ENCODE results near the gene NAA80.
"Not testable (repeated sequence)": the region's sequence is repeated elsewhere in the genome, so short reads cannot be mapped to it uniquely, and the experiment has no call there.

The NAA80 gene

DNA sequence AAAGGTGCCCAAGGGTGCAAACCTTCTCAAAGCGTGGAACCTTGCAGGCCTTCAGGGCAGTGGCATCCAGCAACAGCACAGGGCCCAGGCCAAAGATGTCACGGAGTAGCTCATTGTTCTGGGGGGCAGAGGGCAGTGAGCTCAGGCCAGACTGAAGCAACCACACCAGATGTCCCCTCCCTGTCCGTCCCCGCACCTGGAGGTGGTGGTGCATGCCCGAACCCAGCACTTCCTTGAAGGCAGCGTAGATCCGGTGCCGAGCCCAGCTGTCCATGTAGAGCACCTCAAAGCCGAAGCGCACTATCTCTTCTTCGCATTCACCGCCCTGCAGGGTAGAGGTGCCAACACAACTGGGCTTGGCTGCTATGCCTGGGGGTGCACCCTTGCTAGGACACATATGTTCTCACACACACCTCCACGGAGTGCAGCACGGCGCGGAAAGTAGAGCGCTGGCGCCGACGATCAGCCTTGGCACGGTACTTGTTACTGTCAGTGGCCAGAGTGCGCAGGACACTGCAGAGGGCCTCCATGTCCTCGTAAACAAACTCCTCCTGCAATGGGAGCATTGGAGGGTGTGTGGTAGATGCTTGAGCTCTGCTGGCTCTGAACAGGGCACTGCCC lies 10.7 kb downstream of the NAA80 start:
- FAIRE-seq, result no peak

DNA sequence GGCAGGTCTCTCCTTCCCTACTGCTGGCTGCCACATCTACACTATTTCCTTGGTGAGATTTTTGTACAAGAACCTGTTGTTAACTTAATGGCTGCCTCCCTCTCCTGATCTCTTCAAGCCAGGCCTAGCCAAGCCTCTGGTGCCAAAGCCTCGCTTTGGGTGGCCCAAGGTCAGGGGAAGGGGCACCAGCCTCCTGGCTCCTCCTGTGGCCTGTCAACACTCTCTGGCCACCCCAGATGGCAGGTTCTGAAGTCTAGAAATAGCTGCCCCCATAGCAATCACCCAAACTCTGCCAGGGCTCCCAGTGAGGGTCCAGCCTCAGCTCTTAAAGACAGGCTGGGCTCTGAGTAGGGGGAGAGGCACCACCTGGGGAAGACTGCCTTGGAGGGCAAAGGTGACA lies 11.9 kb downstream of the NAA80 start:
- no peak for FAIRE-seq

- FAIRE-seq, result no peak
Observed at GRCh38 chr3:50286322-50287227, 12.6 kb downstream of the NAA80 start.

- FAIRE-seq, result not testable (repeated sequence)
Observed at GRCh38 chr3:50284121-50284520, 15.1 kb downstream of the NAA80 start.

DNA sequence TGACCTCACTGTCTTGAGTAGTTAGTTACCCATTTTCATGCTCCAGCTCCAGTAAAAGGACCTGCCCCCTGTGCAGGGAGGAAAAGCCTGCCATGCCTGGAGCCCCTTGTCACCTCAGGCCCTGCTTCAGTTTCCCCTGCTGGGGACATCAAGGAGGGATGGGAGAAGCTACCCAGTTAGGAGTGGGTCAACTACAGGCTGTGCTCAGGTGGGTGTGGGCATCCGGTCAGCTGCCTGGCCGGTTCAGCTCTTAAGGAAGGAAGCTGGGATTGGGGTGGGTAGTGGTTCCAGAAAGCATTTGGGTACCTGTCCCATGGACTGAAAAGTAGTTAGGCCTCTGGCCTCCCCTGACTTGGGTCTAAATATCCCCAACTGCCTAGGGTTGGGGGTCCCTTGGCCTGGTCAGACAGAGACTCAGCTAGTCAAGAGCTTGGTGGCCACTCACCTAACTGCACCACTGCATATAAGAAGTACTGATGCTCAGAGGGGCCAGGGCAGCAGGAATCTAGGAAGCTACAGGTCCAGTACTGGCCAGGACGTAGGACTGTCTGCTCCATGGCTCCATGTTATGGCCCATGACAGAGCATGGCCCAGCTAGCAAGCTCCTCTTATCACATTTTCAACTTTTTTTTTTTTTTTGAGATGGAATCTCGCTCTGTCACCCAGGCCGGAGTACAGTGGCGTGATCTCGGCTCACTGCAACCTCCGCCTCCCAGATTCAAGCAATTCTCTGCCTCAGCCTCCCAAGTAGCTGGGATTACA lies 19.8 kb downstream of the NAA80 start:
- FAIRE-seq, result no peak

DNA sequence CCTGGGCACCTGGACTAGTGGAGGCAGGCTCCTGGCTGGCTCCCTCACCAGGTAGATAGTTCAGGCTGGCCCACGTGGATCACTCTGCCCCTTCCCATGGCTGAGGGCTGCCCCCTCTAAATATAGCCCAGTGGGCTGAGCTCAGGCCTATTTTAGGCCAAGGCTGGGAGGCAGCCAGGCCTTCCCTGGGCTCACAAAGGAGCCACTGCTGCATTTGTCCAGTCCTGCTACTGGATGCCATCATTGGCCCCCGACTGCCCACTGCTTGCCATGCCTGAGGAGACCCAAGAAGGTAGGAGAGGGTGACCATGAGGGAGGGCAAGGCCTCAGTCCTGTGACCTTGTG lies 20.4 kb downstream of the NAA80 start, which contains the start of gene LSMEM2:
LSMEM2 (plus strand) TSS at position 208 of the 345 bp plus-strand sequence; CDS start at position 235, 27 bp downstream.
- no peak for FAIRE-seq

DNA sequence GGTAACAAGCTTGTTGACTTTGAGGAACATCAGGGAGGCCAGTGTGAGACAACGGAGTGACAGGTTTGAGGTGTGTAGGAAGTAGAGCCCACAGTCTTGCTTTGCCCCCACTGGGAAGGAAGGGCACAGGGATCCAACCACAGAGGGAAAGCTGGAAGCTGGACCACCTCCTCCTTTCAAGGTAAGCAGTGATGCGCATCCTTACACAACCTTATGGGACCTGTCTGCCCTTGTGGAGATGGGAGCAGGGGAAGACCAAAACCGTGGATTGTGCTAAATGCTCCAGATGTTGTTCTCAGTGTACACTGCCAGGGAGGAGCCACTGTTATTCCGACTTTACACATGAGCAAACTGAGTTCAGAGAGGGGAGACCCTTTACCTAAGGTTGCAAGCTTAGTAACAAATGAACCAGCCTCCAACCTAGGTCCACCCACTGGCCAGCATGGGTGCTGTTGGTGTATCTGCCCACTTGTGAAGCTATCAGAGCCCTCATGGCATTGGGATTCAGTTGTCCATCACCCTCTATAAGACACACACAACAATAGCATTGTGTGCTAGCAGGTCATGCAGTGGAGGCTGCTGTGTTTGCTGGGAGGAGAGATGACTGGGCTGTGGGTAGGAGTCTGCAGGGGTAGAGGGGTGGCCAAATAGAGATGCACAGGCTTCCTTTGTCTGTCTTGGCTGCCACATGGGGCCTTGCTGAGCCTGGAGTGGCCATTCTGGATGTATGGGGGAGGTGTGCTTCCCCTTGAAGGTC lies 20.9 kb downstream of the NAA80 start:
- FAIRE-seq, result no peak

GRCh38 chr3:50276762-50277101 lies 22.5 kb downstream of the NAA80 start:
- FAIRE-seq, result no peak

DNA sequence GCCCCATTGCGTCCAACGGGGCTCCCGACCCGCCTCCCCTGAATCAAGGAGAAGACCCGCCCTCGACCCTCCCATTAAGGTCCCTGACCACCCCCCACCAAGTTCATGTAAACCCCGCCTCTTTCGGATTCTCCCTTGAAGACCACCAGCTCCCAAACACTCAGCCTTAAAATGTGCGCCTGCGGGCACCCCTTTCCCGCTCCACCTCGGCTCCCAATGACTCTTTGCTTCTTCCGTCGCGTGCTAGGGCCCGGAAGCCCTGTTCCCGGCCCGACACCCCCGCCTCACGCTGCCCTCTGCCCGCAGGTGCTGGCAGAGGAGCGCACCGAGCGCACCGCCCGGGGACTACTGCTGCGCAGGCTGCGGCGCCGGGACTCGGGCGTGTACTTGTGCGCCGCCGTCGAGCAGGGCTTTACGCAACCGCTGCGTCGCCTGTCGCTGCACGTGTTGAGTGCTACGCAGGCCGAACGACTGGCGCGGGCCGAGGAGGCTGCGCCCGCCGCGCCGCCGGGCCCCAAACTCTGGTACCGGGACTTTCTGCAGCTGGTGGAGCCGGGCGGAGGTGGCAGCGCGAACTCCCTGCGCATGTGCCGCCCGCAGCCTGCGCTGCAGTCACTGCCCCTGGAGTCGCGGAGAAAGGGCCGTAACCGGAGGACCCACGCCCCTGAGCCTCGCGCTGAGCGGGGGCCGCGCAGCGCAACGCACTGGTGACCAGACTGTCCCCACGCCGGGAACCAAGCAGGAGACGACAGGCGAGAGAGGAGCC lies 23.0 kb downstream of the NAA80 start:
- FAIRE-seq, result no peak

GRCh38 chr3:50275141-50275995 lies 23.8 kb downstream of the NAA80 start:
- FAIRE-seq, result no peak

DNA sequence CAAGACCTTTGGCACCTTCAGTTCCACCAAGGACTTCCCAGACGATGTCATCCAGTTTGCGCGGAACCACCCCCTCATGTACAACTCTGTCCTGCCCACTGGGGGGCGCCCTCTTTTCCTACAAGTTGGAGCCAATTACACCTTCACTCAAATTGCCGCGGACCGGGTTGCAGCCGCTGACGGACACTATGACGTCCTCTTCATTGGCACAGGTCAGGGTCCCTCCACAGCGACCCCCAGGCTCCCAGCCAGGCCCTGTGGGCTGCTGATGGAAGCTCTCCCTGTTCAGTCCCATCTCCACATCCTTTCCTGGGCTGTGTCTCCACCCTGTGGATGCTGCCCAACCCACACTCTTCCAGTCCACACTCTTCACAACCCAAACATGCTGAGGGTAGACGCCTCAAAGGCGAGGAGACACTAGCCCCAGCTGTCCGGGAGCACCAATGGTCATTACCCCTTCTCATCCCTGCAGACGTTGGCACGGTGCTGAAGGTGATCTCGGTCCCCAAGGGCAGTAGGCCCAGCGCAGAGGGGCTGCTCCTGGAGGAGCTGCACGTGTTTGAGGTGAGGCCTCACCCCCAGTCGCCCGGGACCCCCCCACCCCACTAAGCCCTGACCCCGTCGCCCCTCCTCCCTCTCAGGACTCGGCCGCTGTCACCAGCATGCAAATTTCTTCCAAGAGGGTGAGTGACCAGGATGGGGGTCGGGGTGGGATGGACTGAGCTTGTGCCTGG lies 24.7 kb downstream of the NAA80 start:
- FAIRE-seq, result no peak

DNA sequence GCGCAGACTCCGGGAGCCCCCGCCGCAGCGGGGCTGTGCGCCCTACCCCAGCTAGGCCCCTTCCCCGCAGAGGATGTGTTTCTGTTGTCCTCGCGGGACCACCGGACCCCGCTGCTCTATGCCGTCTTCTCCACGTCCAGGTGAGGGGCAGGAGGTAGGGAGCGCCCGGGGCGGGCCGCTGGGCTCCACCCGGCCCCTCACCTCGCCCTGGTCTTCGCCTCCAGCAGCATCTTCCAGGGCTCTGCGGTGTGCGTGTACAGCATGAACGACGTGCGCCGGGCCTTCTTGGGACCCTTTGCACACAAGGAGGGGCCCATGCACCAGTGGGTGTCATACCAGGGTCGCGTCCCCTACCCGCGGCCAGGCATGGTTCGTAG lies 25.5 kb downstream of the NAA80 start:
- FAIRE-seq, result no peak

- no peak for FAIRE-seq
Observed at GRCh38 chr3:50272911-50273688, 26.1 kb downstream of the NAA80 start.

- FAIRE-seq, result not testable (repeated sequence)
Observed at GRCh38 chr3:50272538-50272910, 26.7 kb downstream of the NAA80 start.

- FAIRE-seq, result no peak
Observed at GRCh38 chr3:50271314-50271936, 27.8 kb downstream of the NAA80 start.

DNA sequence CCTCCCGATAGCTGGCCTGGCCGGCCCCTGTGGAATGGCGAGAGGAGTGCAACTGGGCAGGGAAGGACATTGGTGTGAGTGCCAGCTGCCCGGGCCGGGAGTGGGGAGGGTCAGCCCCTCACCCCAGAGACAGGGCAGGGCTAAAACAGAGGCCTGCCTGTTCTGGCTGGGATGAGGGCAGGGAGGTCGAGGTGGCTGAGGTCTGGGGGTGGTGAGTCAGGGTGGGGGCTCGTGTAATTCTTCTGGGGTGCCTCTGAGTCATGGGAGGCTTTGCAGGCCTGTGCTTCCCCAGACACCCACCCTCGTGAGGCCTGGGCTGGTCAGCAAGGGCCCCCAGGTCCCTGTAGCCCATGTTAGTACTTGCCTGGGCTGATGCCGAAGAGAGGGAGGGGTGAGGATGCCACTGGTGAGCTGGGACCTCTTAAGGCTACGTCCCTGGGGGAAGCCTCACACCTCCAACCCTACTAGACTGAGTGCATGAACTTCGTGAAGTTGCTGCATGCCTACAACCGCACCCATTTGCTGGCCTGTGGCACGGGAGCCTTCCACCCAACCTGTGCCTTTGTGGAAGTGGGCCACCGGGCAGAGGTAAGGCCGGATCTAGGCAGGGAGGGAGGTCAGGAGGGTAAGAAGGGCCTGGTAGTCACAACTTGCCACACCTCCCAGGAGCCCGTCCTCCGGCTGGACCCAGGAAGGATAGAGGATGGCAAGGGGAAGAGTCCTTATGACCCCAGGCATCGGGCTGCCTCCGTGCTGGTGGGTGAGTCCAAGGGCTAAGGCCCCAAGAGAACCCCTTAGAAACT lies 28.6 kb downstream of the NAA80 start:
- no peak for FAIRE-seq

DNA sequence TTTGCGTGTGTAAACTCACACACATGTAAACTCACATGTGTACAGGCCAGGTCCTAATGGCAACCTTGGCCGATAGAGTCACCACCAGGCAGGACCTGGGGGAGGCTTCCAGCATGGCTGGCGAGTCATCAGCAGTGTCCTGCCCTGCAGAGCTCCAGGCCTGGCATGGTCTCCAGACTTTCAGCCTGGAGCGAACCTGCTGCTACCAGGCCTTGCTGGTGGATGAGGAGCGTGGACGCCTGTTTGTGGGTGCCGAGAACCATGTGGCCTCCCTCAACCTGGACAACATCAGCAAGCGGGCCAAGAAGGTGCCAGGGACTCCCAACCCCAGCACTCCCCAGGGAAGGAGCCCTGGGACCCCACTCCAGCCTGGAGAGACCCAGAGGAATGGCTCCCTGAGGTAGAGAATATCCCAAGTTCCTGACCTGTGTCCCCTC lies 29.2 kb downstream of the NAA80 start:
- no peak for FAIRE-seq

DNA sequence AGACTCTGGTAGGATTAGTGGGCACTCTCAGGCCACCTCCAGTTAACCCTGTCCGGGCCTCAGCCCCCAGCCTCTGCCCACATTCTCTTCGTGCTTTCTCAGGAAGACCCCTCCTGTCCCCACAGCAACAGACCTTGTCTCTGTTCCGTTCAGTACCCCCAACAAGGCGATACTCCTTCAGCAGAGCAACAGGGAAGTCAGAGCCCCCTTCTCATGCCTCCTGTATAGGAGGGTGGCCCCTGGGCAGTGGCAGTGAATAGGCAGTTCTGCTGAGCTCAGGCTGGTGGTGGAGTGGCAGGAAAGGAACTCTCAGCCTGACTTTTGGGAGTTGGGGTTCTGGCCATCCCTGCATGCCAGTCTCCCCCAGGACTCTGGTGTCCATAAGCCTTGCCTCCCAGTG lies 29.7 kb downstream of the NAA80 start:
- no peak for FAIRE-seq

Measured in A204.1 (cell line).